Measurements from ENCODE around the gene SETD4. TPM values are rescaled to one million over a fixed set of nuclear protein-coding genes. Genes with fewer than 3 reads are reported as not detected.
A peak's percentile ranks its signal among the peaks of the same experiment; 100 is the strongest.

Gene SETD4
- total RNA-seq, 1 donor, result 15.9 TPM

GRCh38 chr21:36038701-36039497 lies 21.4 kb downstream of the SETD4 start:
- peak; percentile 31 for DNase-seq (ENCODE audit: insufficient read length, low spot score, missing footprints)
- Histone ChIP-seq H3K9me3 (ENCODE audit: low read depth, low read length) (no peaks in the 10 kb centered on the region), H3K36me3 (ENCODE audit: insufficient read depth, low read length) (peaks cover 58% of the 10 kb centered on the region), H3K27ac (ENCODE audit: low read depth, low read length) (no peak overlapping the region), H3K4me1 (ENCODE audit: insufficient read depth, low read length) (no peaks in the 10 kb centered on the region), H3K4me2 (ENCODE audit: insufficient read depth, low read length) (no peak overlapping the region), H2AFZ (ENCODE audit: low read length) (no peak overlapping the region), H3K4me3 (ENCODE audit: insufficient read depth, low read length) (no peak overlapping the region), H3K27me3 (ENCODE audit: insufficient read depth, low read length) (no peaks in the 10 kb centered on the region), H3K79me2 (ENCODE audit: insufficient read depth, low read length) (no peaks in the 10 kb centered on the region), H4K20me1 (ENCODE audit: insufficient read depth, low read length) (no peaks in the 10 kb centered on the region)
- no peak for TF ChIP-seq CTCF (IDR thresholded peaks at IDR 0.05; ENCODE audit: extremely low read depth, low read depth, low read length)

- Histone ChIP-seq H3K36me3 (ENCODE audit: insufficient read depth, low read length) (peaks cover 40% of the 10 kb centered on the region), H3K4me2 (ENCODE audit: insufficient read depth, low read length) (no peak overlapping the region), H2AFZ (ENCODE audit: low read length) (no peak overlapping the region), H3K4me3 (ENCODE audit: insufficient read depth, low read length) (no peak overlapping the region), H3K27me3 (ENCODE audit: insufficient read depth, low read length) (no peaks in the 10 kb centered on the region), H3K9me3 (ENCODE audit: low read depth, low read length) (no peaks in the 10 kb centered on the region), H3K79me2 (ENCODE audit: insufficient read depth, low read length) (no peaks in the 10 kb centered on the region), H4K20me1 (ENCODE audit: insufficient read depth, low read length) (no peaks in the 10 kb centered on the region), H3K27ac (ENCODE audit: low read depth, low read length) (no peak overlapping the region), H3K4me1 (ENCODE audit: insufficient read depth, low read length) (no peaks in the 10 kb centered on the region)
- no peak for DNase-seq (ENCODE audit: insufficient read length, low spot score, missing footprints)
- no peak for TF ChIP-seq CTCF (IDR thresholded peaks at IDR 0.05; ENCODE audit: extremely low read depth, low read depth, low read length)
These were observed 24.9 kb downstream of the SETD4 start for GRCh38 chr21:36035381-36035791.

GRCh38 chr21:36034211-36034913 lies 26.0 kb downstream of the SETD4 start:
- no peak overlapping the region for H2AFZ ChIP-seq (ENCODE audit: low read length)
- H3K9me3 ChIP-seq (ENCODE audit: low read depth, low read length), result no peaks in the 10 kb centered on the region
- H3K4me1 ChIP-seq (ENCODE audit: insufficient read depth, low read length), result no peaks in the 10 kb centered on the region
- DNase-seq (ENCODE audit: insufficient read length, low spot score, missing footprints), result peak; percentile 55
- no peaks in the 10 kb centered on the region for H4K20me1 ChIP-seq (ENCODE audit: insufficient read depth, low read length)
- no peak overlapping the region for H3K4me3 ChIP-seq (ENCODE audit: insufficient read depth, low read length)
- no peaks in the 10 kb centered on the region for H3K27me3 ChIP-seq (ENCODE audit: insufficient read depth, low read length)
- H3K36me3 ChIP-seq (ENCODE audit: insufficient read depth, low read length), result peaks cover 37% of the 10 kb centered on the region
- TF ChIP-seq CTCF (IDR thresholded peaks at IDR 0.05; ENCODE audit: extremely low read depth, low read depth, low read length), result no peak
- no peaks in the 10 kb centered on the region for H3K79me2 ChIP-seq (ENCODE audit: insufficient read depth, low read length)
- H3K27ac ChIP-seq (ENCODE audit: low read depth, low read length), result no peak overlapping the region
- H3K4me2 ChIP-seq (ENCODE audit: insufficient read depth, low read length), result no peak overlapping the region

Measured in osteoblast (primary cell).